GM18508 (cell line): ENCODE data around the gene VAV2.

Experiments used
- ATAC-seq: cut with Tn5 transposase; IDR thresholded peaks from one replicate; pipeline ENCODE4 v1.9.1; 2021; ENCODE audit warnings: moderate number of reproducible peaks; ENCODE audit not compliant: insufficient read depth, unreplicated experiment

Gene VAV2

GRCh38 chr9:134028076-134028475 lies 36.0 kb upstream of the VAV2 start:
- no peak for ATAC-seq

DNA sequence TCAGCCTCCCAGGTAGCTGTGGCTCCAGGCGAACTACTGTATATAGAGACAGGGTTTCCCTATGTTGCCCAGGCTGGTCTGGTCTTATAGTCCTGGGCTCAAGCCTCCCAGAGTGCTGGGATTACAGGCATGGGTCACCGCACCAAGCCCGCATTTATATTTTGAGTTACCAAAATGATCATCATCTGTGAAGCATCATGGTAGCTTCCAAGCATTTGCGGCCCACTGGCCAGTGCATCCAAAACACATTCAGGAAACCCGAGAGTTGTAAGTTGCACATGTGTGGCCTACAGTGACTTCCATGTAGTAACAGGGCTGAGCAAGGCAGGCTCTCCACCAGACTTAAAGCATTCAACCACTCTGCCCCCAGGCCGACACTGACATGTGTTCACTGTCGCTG lies 35.4 kb upstream of the VAV2 start:
- no peak for ATAC-seq

GRCh38 chr9:134026981-134027380 lies 34.9 kb upstream of the VAV2 start:
- no peak for ATAC-seq

GRCh38 chr9:134026581-134026980 lies 34.5 kb upstream of the VAV2 start:
- ATAC-seq, result no peak

DNA sequence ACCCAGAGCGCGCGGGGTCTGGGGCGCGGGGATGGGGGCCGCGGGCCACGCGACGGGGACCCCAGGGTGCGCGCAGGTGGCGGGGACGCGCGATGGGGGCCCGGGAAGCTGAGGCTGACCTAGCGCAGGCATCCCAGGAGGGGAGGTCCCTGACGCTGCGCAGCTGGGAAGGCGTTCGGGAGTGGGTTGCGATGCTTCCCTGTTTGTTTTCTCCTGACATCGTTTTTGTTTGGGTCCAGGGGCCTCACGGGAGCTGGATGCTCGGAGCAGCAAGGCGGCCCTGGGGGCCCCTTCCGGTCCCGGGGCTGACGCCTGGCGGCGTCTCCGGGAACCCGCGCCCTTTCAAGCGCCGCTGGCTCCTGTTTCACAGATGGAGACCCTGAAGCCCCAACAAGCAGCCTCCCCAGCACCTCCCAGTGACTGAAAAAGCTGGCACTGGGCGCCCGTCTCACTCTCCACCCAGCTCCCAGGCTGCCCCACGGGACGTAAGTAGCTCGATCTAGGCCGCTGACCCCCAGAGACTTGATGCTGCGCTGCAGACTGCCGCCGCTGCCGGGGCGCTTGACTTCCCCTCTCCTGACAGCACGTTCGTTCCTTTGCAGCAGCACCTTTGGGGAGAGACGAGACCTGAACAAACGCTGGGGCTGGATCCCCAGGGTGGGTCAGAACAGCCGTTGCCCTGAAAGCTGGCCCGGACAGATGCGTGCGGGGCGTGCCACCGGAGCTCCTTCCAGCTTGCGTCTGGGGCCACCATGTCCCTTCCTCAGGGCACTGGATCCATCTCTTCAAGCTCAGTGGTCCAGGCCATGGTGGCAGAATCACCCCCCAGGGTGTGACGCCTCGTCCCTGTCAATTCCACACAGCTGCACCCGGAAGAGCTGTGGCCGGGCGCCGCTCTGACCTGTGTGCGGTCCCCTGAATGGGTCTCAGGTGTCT lies 33.8 kb upstream of the VAV2 start:
- no peak for ATAC-seq

DNA sequence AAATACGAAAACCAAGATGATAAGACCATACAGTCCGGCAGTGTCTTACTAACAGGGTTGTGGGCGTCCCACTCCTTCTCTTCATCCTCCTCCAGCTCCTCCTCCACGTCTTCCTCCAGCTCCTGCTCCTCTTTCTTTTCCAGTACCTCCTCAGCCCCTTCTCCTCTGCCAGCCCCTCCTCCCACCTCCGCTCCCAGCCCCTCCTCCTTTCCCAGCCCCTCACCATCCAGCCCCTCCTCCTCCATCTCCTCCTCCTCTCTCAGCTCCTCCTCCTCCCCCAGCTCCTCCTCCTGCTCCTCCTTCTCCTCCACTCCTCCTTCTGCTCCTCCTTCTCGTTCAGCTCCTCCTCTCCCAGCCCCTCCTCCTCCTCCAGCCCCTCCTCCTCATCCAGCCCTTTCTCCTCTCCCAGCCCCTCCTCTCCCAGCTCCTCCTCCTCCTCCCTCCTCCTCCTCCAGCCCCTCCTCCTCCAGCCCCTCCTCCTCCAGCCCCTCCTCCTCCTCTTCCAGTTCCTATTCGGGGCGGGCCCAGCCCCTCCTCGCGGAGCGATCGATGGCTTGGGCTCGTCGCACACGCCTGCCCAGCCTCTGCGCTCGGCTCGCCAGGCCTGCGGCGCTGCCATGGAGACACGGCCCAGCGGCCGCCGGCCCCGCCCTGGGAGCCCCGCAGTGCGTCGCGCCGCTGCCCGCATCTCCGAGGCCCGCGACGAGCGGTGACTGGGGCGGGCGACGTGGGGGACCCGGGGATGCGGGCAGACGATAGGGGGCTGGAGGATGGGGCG lies 32.9 kb upstream of the VAV2 start, which contains the start of gene BRD3OS:
Gene BRD3OS, plus strand, starts transcription at position 654 of the 778 bp plus-strand sequence. CDS start 1,267 bp downstream, outside the sequence.
- no peak for ATAC-seq

GRCh38 chr9:134024214-134024792 lies 32.2 kb upstream of the VAV2 start:
- ATAC-seq, result no peak

DNA sequence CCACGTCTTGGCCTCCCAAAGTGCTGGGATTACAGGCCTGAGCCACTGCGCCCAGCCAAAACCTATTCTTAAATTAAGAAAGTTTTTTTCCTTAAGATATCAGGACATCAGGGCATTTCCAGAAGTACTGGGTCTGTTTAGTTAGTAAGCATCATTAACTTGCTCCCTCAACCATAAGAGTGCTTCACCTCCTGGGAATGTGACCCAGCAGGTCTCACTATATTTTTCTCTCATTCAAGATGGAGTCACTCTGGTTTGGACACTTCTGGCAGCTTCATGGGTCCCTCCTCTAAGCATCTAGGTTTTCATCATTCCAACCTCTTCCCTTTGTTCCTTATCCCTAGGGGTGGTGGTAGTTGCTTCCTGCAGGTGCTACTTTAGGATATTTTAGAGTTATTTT lies 22.8 kb upstream of the VAV2 start:
- ATAC-seq, result no peak

DNA sequence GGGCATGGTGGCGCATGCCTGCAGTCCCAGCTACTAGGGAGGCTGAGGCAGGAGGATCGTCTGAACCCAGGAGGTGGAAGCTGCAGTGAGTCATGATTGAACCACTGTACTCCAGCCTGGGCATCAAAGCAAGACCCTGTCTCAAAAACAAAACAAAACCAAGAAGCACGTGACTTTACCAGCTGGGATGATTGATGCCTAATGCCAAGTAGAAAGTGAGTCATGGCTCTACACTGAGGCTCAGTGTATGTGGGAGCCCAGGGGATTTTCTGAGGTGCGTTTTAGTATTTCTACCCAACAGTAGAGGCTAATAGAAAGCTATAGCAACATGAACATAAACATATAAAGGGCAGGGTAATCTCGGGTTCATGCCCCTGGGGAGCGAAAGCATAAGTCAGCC lies 19.3 kb upstream of the VAV2 start:
- ATAC-seq, result no peak

- no peak for ATAC-seq
Observed at GRCh38 chr9:134010310-134011173, 18.4 kb upstream of the VAV2 start.

GRCh38 chr9:134007571-134007970 lies 15.4 kb upstream of the VAV2 start:
- no peak for ATAC-seq

- no peak for ATAC-seq
Observed at GRCh38 chr9:134007150-134007549, 15.0 kb upstream of the VAV2 start.

DNA sequence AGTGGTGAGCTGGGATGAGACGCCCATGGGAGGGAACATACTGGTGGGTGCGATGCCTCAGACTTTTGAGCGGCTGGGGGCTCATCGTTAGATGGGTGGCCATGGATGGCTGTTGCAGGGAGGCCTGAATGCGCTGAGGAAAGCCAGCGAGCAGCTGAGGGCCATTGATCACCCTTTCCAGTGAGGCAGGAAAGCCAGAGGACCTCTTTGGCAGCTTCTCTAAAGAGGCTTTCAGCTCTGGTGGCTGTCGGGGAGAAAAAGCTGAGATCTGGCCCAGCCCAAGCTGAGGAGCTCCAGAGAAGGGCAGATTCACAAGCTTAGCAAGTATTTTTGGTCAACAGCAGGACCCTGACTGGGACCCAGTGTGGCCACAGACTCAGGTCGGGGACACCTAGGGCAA lies 13.3 kb upstream of the VAV2 start:
- ATAC-seq, result no peak

- no peak for ATAC-seq
Observed at GRCh38 chr9:134004881-134005280, 12.8 kb upstream of the VAV2 start.

DNA sequence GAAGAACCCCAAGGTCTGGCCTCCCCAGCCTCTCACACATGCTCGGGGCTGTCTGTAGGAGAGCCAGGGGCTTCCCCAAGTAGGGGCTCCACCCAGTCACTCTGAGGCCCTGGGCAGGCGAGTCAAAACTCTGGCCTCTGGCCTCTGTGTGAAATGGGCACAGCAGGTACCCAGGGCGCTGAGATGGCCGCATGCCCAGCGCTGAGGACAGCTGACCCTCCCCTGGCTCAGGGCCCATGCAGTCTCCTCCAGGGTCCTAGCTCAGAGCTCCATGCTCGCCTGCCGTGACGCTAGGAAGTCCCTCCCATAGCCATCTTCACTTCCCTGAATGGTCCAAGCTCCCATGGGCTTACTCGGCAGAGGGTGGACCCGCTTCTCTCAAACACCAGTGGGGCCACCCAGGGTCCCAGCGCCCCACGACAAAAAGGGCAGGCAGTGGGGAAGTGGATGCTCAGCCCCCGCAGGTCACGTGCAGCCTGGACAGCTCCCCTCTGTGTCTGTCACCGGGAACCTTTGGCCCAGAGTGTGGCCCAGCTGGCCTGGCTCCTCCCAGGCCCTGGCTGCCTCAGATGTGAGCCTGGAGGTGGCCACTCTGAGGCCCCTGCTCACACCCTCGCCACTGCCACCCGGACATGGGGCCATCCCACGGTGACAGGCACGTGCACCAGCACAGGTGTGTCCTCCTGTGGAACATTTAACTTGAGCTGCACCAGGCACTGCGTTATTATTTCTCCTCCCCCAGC lies 12.2 kb upstream of the VAV2 start:
- ATAC-seq, result no peak

- ATAC-seq, result no peak
Observed at GRCh38 chr9:134003237-134003636, 11.1 kb upstream of the VAV2 start.

DNA sequence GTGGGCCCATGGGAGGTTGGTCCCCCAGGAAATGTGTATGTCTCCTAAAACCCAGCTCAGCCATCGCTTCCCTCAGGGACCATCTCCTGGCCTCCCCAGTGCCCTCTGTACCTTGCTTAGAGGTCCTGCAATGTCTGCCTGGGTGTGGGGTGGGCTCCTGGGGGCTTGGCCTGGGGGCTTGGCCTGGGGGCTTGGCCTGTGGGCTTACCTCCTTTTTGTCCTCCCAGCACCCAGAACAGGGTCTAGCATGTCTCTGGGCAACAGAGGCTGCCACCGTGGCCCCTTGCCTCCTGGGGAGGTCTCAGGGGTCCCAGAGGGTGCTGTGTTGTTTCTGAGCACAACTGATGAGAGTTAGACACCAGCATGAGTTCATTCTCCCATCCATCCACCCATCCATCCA lies 10.7 kb upstream of the VAV2 start:
- no peak for ATAC-seq

DNA sequence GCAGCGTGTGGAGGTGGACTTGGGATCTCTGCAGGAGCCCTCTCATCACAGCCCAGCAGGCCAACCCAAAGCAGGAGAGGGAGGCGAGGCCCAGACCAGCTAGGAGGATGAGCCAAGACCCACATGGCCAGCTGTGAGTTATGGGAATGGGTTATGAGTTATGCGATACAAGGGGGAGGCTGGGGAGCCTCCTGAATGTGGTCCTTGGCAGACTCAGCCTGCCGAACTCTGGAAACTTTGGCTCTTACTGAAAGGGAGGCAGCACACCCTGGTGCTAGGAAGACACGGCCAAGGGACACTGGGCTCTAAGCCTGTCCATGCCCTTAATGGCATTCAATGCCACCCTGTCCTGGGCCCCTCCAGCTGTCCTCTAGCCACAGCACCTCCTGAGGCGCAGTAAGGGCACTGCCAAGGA lies 7.7 kb upstream of the VAV2 start:
- ATAC-seq, result no peak

- no peak for ATAC-seq
Observed at GRCh38 chr9:133998915-133999595, 6.9 kb upstream of the VAV2 start.
